Measurements from ENCODE around the gene ASL. TPM values are rescaled to one million over a fixed set of nuclear protein-coding genes. Genes with fewer than 3 reads are reported as not detected.
A peak's percentile ranks its signal among the peaks of the same experiment; 100 is the strongest.
"Not testable (repeated sequence)": the region's sequence is repeated elsewhere in the genome, so short reads cannot be mapped to it uniquely, and the experiment has no call there.

Gene ASL
- total and polyA plus RNA-seq, 12 donors: 10.1 to 27.5 (median 13.5) TPM

GRCh38 chr7:66110856-66111255, 35.2 kb downstream of the ASL start:
- TF ChIP-seq, protein P1, sequence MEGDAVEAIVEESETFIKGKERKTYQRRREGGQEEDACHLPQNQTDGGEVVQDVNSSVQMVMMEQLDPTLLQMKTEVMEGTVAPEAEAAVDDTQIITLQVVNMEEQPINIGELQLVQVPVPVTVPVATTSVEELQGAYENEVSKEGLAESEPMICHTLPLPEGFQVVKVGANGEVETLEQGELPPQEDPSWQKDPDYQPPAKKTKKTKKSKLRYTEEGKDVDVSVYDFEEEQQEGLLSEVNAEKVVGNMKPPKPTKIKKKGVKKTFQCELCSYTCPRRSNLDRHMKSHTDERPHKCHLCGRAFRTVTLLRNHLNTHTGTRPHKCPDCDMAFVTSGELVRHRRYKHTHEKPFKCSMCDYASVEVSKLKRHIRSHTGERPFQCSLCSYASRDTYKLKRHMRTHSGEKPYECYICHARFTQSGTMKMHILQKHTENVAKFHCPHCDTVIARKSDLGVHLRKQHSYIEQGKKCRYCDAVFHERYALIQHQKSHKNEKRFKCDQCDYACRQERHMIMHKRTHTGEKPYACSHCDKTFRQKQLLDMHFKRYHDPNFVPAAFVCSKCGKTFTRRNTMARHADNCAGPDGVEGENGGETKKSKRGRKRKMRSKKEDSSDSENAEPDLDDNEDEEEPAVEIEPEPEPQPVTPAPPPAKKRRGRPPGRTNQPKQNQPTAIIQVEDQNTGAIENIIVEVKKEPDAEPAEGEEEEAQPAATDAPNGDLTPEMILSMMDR (IDR thresholded peaks at IDR 0.05): no peak
- ATAC-seq (no peak), DNase-seq (no peak)
- H3K4me1 ChIP-seq: peaks cover 1 to 14% (median 10%) of the 10 kb centered on the region in 9 donors
- no peaks in the 10 kb centered on the region for H3K9me3 ChIP-seq
- peaks cover 0 to under 1% (median 0%) of the 10 kb centered on the region in 9 donors for H3K36me3 ChIP-seq
- intact Hi-C loops (cut with DNase I): loop anchor here in 1 of 10 donors (5.0 kb wide), 1 partner anchor 34 kb away; the partner anchor contains the start of gene ASL
- whole genome bisulfite sequencing, 2 donors: 76 to 78% methylated on average over 9 of the region's 9 CpGs
- no peaks in the 10 kb centered on the region for H3K27me3 ChIP-seq
- no peak overlapping the region for H3K4me3 ChIP-seq
- no peak overlapping the region for H3K27ac ChIP-seq

DNA sequence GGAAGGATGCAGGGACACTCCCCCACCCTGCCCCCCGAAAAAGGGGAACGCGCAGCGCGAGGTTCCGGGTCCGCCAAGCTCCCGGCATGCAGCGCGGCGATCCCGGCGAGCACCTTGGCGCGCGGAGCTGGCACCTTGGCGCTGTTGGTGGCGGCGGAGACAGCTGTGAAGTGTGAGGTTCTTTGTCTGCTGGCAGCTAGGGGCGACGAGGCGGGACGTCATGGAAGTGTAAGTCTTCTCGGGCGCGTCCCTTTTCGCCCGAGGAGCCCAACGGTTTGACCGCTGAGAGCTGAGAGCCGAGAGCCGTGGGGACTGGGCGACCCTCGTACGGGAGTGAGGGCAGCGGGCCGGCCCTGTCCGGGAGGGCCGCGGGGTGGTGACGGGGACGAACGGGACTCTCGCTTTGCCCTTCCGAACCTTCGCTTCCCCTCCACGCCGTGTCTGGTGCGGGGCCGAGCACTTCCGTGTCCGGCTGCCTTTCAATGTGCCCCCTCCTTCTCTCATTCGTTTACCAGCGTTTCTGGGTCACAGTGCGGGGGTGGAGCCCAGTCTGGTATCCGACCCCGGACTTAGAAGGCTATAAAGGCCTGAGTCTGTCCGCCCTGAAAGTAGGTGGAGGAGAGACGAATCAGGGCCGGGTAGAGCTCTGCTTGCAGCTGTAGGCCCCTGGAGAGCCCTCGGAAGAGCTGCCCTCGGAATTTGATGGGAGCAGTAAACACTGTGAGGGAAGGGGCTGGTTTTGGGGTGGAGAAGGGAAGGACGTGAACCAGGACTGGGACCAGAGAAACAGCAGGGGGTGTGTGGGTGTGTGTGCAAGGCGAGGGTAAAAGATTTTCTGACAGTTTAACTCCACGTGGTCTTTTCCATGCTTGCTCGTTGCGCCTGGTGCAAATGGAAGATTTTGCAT, 39.4 kb downstream of the ASL start, which contains the start of gene CRCP:
CRCP (plus strand) TSS at position 105 of the 907 bp plus-strand sequence; CDS start at position 221, 116 bp downstream.
- ATAC-seq (peak; percentile 95 to 97 (median 96)), DNase-seq (peak; percentile 79 to 83)
- intact Hi-C loops (cut with DNase I): loop anchor here in 2 of 10 donors (5.0 kb wide), 1 partner anchor 38 kb away; the partner anchor contains the start of gene ASL (in 2 of the 2)
- TF ChIP-seq, protein P1 (IDR thresholded peaks at IDR 0.05): peak in 3 of 9 donors; percentile 31 to 46 (median 39)
- Histone ChIP-seq H3K36me3 (peaks cover 0 to 11% (median 0%) of the 10 kb centered on the region in 9 donors), H3K27me3 (no peaks in the 10 kb centered on the region), H3K4me1 (peaks cover 4 to 55% (median 45%) of the 10 kb centered on the region in 9 donors), H3K9me3 (no peaks in the 10 kb centered on the region), H3K4me3 (peak within 1 kb of the TSS; percentile 64 to 99 (median 86)), H3K27ac (peak within 1 kb of the TSS; percentile 87 to 99 (median 95))
- 0 to 1% methylated on average over 67 of the region's 67 CpGs for WGBS, 2 donors

DNA sequence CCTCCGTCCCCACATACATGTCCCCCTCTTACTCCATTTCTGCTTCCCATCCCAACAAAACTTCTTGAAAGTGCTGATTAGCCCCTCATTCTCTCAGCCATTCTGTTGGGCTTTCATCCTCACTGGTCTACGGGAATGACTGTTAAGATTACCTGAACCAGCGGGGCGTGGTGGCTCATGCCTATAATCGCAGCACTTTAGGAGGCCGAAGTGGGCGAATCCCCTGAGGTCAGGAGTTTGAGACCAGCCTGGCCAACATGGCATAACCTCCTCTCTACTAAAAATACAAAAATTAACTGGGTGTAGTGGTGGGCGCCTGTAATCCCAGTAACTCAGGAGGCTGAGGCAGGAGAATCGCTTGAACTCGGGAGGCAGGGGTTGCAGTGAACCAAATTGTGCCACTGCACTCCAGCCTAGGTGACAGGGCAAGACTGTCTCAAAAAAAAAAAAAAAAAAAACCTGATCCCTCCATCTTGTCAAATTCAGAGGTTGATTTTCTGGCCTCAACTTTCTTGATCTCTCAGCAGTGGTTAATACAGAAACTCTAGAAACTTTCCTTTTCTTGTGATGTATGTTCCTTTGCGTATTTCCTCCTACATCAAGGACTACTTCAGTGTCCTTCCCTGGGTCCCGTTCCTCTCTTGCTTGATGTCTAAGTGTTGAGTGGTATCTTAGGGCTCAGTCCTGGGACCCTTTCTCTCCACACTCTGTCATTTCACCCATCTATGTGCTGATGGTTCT, 41.2 kb downstream of the ASL start:
- intact Hi-C loops (cut with DNase I): loop anchor here in 1 of 10 donors (5.0 kb wide), 1 partner anchor 40 kb away; the partner anchor contains the start of gene ASL
- not testable (repeated sequence) for H3K9me3 ChIP-seq, DNase-seq, H3K27ac ChIP-seq, H3K27me3 ChIP-seq, H3K4me3 ChIP-seq, ATAC-seq
- Histone ChIP-seq H3K36me3 (peaks cover 0 to 21% (median 0%) of the 10 kb centered on the region in 9 donors), H3K4me1 (peaks cover 4 to 67% (median 50%) of the 10 kb centered on the region in 9 donors)
- WGBS, 2 donors: 95 to 96% methylated on average over 12 of the region's 12 CpGs

- ATAC-seq: no peak
- intact Hi-C loops (cut with DNase I): loop anchor here in 1 of 10 donors (5.0 kb wide), 1 partner anchor 41 kb away; the partner anchor contains the start of gene ASL
- no peak for DNase-seq
Observed at GRCh38 chr7:66118603-66119002, 43.0 kb downstream of the ASL start.

More at GRCh38 chr7:66118603-66119002, 43.0 kb downstream of the ASL start:
- Histone ChIP-seq H3K9me3 (no peaks in the 10 kb centered on the region), H3K4me3 (no peak overlapping the region), H3K27me3 (no peaks in the 10 kb centered on the region), H3K4me1 (peaks cover 4 to 72% (median 52%) of the 10 kb centered on the region in 9 donors), H3K36me3 (peaks cover 0 to 22% (median 0%) of the 10 kb centered on the region in 9 donors), H3K27ac (peak overlapping the region in 1 of 10 donors; percentile 25)
- WGBS, 2 donors: 64 to 66% methylated on average over 3 of the region's 3 CpGs
- TF ChIP-seq, protein P1 (IDR thresholded peaks at IDR 0.05): no peak
